Fibroblast of lung (primary cell): ENCODE results near the gene ACY1. TPM values are rescaled to one million over a fixed set of nuclear protein-coding genes. Genes with fewer than 3 reads are reported as not detected.

Experiments used
- DNase-seq, 2 donors: peaks; one replicate each; pipeline versions ENCODE4 v3.0.0 to v3.0.0-alpha.2; 2010; ENCODE audit warnings: low read depth in 2 of 2
- H2AFZ ChIP-seq: 2 replicates; pipeline ENCODE4 v1.5.1; 2012; ENCODE audit warnings: low read length, control low read depth, inconsistent platforms
- H3K27ac ChIP-seq: 2 replicates; pipeline ENCODE4 v1.5.1; 2011; ENCODE audit warnings: low read length, control low read depth; ENCODE audit not compliant: insufficient read depth
- H3K27me3 ChIP-seq: 2 replicates; pipeline ENCODE4 v1.5.1; 2011; ENCODE audit warnings: mild to moderate bottlenecking, low read length; ENCODE audit not compliant: control insufficient read depth, insufficient read depth
- H3K36me3 ChIP-seq: 2 replicates; pipeline ENCODE4 v1.5.1; 2011; ENCODE audit warnings: low read length; ENCODE audit not compliant: control insufficient read depth, insufficient read depth
- H3K4me1 ChIP-seq: 2 replicates; pipeline ENCODE4 v1.5.1; 2011; ENCODE audit warnings: low read length; ENCODE audit not compliant: control insufficient read depth, insufficient read depth; ENCODE audit errors: extremely low read depth
- H3K4me2 ChIP-seq: 2 replicates; pipeline ENCODE4 v1.5.1; 2011; ENCODE audit warnings: low read length, control low read depth; ENCODE audit not compliant: insufficient read depth; ENCODE audit errors: extremely low read depth
- H3K4me3 ChIP-seq, 4 experiments: fragments of 200-600 bp in 1 of 4; sonication (generic) in 1 of 4; replicated peaks in 1 of 4; 2 replicates each; pipeline ENCODE4 v1.5.1; 2011 to 2016; ENCODE audit warnings: low read length in 4 of 4, low read depth in 3 of 4, mild to moderate bottlenecking in 3 of 4, control low read depth in 2 of 4, inconsistent platforms in 1 of 4, mixed read lengths in 1 of 4; ENCODE audit not compliant: insufficient read depth in 1 of 4; ENCODE audit errors: control extremely low read depth in 1 of 4
- H3K79me2 ChIP-seq: 2 replicates; pipeline ENCODE4 v1.5.1; 2012; ENCODE audit warnings: mild to moderate bottlenecking, low read length, inconsistent platforms; ENCODE audit not compliant: control insufficient read depth, insufficient read depth
- H3K9ac ChIP-seq: 2 replicates; pipeline ENCODE4 v1.5.1; 2011; ENCODE audit warnings: mild to moderate bottlenecking, low read length, control low read depth; ENCODE audit not compliant: insufficient read depth
- H3K9me3 ChIP-seq: 2 replicates; pipeline ENCODE4 v1.5.1; 2012; ENCODE audit warnings: low read depth, low read length; ENCODE audit not compliant: control insufficient read depth, insufficient read depth
- H4K20me1 ChIP-seq: 2 replicates; pipeline ENCODE4 v1.5.1; 2011; ENCODE audit warnings: low read length; ENCODE audit not compliant: control insufficient read depth, insufficient read depth; ENCODE audit errors: extremely low read depth
- EZH2 ChIP-seq: IDR thresholded peaks from 2 replicates; pipeline ENCODE4 v1.5.1; 2012; ENCODE audit warnings: low read length, control low read depth, mild to moderate bottlenecking; ENCODE audit errors: missing control alignments
- polyA plus RNA-seq, 2 donors: library from polyadenylated mRNA; depleted of rRNA in 1 of 2; stranded (reverse) in 1 of 2; unstranded in 1 of 2; fragments of >200 nt; gene quantifications; 2 replicates each; pipeline ENCODE4 v1.2.1, GENCODE V29; 2011 to 2012; ENCODE audit warnings: missing spikeins in 1 of 2
- total RNA-seq: library from RNA; depleted of rRNA; stranded (reverse); fragments of >200 nt; gene quantifications from 2 replicates; pipeline ENCODE4 v1.2.1, GENCODE V29; 2014
- TF ChIP-seq, protein P1 (sequence below), 2 donors: IDR thresholded peaks in 1 of 2; conservative IDR thresholded peaks in 1 of 2; 1 replicate in 1 of 2; 2 replicates in 1 of 2; pipeline ENCODE4 v1.5.1; 2011 to 2012; ENCODE audit warnings: low read length in 2 of 2, control low read depth in 1 of 2, inconsistent platforms in 1 of 2, low read depth in 1 of 2, mild to moderate bottlenecking in 1 of 2

The ACY1 gene
- total and polyA plus RNA-seq, 2 donors (not counting 1 experiment from before 2014, with no cell fraction given), result 21.4 to 40.3 TPM

DNA sequence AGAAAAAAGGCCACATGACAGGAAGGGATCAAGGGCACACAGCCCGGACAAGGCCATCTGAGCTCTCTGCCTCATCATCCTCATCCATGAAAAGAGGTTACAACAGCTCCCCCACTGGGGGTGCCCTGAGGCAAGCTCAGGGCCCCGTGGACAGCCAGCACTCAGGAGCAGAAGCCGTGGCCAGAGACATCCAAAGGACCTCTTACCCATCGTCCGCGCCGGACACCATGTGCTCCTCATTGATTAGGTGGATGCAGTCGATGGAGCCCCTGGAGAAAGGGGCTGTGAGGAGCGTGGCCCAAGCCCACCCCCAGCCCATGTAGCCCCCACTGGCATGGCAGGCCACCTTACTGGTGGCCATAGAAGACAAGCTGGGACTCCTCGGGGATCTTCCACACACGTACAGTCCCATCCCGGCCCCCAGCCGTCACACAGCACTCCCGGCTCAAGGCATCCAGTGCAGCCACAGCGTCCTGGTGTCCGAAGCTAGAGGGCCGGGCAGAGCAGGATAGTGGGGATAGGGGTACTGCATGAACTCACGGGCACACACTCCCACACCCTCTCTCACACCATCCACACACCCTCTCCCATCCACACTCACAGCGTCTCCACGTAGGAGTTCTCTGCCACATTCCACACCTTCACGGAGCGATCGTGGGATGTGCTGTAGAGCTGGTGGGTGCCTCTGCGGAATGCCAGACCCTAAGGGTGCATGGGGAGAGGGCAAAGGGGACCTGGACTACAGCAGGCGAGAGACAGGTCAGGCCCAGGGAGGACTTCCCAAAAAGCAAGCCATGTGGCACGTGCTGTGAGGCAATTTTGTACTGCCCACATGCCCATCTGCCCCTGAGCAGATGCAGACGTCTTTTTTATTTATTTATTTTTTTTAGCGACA, 48.1 kb upstream of the ACY1 start:
- TF ChIP-seq, protein P1, sequence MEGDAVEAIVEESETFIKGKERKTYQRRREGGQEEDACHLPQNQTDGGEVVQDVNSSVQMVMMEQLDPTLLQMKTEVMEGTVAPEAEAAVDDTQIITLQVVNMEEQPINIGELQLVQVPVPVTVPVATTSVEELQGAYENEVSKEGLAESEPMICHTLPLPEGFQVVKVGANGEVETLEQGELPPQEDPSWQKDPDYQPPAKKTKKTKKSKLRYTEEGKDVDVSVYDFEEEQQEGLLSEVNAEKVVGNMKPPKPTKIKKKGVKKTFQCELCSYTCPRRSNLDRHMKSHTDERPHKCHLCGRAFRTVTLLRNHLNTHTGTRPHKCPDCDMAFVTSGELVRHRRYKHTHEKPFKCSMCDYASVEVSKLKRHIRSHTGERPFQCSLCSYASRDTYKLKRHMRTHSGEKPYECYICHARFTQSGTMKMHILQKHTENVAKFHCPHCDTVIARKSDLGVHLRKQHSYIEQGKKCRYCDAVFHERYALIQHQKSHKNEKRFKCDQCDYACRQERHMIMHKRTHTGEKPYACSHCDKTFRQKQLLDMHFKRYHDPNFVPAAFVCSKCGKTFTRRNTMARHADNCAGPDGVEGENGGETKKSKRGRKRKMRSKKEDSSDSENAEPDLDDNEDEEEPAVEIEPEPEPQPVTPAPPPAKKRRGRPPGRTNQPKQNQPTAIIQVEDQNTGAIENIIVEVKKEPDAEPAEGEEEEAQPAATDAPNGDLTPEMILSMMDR (conservative IDR thresholded peaks at IDR 0.05 in 1 of 2, IDR thresholded peaks at IDR 0.05 in 1 of 2; ENCODE audit: low read depth in 1 of 2, low read length in 2 of 2), result no peak
- TF ChIP-seq EZH2, result no peak
- H4K20me1 ChIP-seq, result no peaks in the 10 kb centered on the region
- no peak for DNase-seq
- H3K4me3 ChIP-seq, result no peak overlapping the region
- H3K4me1 ChIP-seq, result no peaks in the 10 kb centered on the region
- H3K9ac ChIP-seq, result no peak overlapping the region
- H3K9me3 ChIP-seq, result no peaks in the 10 kb centered on the region
- H3K27me3 ChIP-seq, result no peaks in the 10 kb centered on the region
- H3K27ac ChIP-seq, result no peak overlapping the region
- no peak overlapping the region for H2AFZ ChIP-seq
- H3K36me3 ChIP-seq, result peaks cover 20% of the 10 kb centered on the region
- H3K4me2 ChIP-seq, result no peak overlapping the region
- H3K79me2 ChIP-seq, result peaks cover 9% of the 10 kb centered on the region

DNA sequence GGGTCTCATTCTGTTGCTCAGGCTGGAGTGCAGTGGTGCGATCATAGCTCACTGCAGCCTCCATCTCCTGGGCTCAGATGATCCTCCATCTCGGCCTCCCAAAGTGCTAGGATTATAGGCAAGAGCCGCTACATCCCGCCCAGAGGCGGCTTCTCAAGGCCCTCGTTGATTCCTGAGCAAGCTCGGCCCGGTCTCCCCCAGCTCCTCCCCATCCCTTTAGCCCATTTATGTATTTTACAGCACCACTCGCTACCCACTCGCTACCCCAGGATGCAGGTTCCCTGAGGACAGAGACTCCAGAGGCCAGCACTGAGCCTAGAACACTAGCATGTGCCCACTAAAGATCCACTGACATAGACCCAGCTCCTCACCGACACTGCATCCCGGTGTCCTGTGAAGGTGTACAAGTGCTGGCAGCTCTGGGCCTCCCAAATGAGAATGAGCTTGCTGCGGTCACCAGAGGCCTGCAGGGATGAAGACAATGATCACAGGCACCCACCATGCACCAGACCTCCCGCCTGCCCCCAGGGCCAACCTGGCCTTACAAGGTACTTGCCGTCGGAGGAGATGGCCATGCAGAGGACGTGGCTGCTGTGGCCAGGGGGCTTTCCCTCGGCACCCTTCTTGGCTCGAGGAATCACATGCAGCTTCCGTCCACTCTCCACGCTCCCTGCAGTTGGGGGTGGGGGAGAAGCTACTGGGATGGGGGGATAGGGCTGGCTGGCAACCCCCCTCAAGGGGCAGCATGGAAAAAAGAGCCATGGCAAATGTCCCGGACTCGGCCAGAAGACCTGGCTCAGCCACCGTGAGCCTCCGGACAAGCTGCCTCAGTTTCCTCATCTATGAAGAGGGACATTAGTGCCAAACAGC, 47.2 kb upstream of the ACY1 start:
- no peak overlapping the region for H3K9ac ChIP-seq
- H3K4me2 ChIP-seq, result no peak overlapping the region
- H2AFZ ChIP-seq, result no peak overlapping the region
- no peaks in the 10 kb centered on the region for H3K9me3 ChIP-seq
- H3K4me3 ChIP-seq, result no peak overlapping the region
- no peak for DNase-seq
- TF ChIP-seq EZH2, result no peak
- TF ChIP-seq, protein P1 (conservative IDR thresholded peaks at IDR 0.05 in 1 of 2, IDR thresholded peaks at IDR 0.05 in 1 of 2; ENCODE audit: low read depth in 1 of 2, low read length in 2 of 2), result no peak
- H3K4me1 ChIP-seq, result peaks cover 2% of the 10 kb centered on the region
- H3K36me3 ChIP-seq, result peaks cover 20% of the 10 kb centered on the region
- no peaks in the 10 kb centered on the region for H4K20me1 ChIP-seq
- H3K27me3 ChIP-seq, result no peaks in the 10 kb centered on the region
- peaks cover 17% of the 10 kb centered on the region for H3K79me2 ChIP-seq
- H3K27ac ChIP-seq, result no peak overlapping the region

DNA sequence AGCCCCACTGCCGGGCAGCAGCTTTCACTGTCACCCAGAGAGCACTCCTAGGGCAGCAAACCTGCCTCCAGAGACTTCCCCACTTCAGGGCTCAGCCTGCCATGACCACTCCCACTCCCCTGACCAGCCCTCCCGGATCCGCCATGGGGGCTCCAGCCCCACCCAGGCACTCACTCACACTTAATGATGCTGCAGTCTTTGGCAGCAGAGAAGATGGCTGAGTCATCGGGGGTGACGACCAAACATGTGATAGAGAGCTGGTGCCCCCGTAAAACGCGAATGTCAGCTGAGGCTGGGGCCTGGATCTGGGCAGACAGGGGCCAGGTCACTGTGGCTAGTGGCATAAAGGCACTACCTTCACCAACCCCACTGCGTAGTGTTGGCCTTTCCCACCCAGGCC, 46.3 kb upstream of the ACY1 start:
- peak; percentile 18 to 39 for DNase-seq
- Histone ChIP-seq H3K27ac (no peak overlapping the region), H3K4me1 (peaks cover 2% of the 10 kb centered on the region), H3K79me2 (peaks cover 19% of the 10 kb centered on the region), H3K36me3 (peaks cover 20% of the 10 kb centered on the region), H3K27me3 (no peaks in the 10 kb centered on the region), H3K4me2 (no peak overlapping the region), H3K9ac (no peak overlapping the region), H3K4me3 (no peak overlapping the region), H4K20me1 (no peaks in the 10 kb centered on the region), H2AFZ (no peak overlapping the region), H3K9me3 (no peaks in the 10 kb centered on the region)
- TF ChIP-seq, protein P1 (conservative IDR thresholded peaks at IDR 0.05 in 1 of 2, IDR thresholded peaks at IDR 0.05 in 1 of 2; ENCODE audit: low read depth in 1 of 2, low read length in 2 of 2), result no peak
- no peak for TF ChIP-seq EZH2
